ENCODE data around the gene RPS5. TPM values are rescaled to one million over a fixed set of nuclear protein-coding genes. Genes with fewer than 3 reads are reported as not detected.
"Not testable (repeated sequence)": the region's sequence is repeated elsewhere in the genome, so short reads cannot be mapped to it uniquely, and the experiment has no call there.

RPS5 gene
- total RNA-seq, 1 donor from 2014 or later, result 572 TPM

DNA sequence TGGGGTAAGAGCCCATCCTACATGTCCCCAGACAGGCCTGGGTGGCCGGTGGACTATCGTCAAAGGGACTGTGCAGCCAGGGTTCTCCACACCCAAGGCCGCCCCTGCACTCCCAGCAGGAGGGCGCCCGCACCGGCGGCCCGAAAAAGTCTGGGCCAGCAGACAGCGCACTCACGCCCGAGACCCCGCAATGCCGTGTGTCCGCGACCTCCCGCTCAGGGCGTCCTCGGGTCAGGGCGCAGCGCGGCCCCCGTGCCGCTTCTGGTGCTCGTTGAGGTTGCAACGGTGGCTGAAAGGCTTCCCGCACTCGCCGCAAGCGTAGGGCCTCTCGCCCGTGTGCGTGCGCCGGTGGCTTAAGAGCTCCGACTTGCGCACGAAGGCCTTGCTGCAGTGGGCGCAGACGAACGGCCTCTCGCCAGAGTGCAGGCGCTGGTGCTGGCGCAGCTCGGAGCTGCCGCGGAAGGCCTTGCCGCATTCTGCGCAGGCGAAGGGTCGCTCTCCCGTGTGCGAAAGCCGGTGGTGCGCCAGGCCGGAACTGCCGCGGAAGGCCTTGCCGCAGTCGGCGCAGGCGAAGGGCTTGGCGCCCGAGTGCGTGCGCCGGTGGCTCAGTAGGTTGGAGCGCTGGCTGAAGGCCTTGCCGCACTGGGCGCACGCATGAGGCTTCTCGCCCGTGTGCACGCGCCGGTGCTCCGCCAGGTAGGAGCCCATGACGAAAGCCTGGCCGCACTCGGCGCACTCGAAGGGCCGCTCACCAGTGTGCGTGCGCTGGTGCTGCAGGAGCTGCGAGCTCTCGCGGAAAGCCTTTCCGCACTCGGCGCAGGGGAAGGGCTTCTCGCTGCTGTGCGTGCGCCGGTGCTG is 30.9 kb upstream of the RPS5 start:
- ATAC-seq, result no peak
- intact Hi-C loops (cut with DNase I), result no loop called here
- DNase-seq (ENCODE audit: low spot score), result no peak

DNA sequence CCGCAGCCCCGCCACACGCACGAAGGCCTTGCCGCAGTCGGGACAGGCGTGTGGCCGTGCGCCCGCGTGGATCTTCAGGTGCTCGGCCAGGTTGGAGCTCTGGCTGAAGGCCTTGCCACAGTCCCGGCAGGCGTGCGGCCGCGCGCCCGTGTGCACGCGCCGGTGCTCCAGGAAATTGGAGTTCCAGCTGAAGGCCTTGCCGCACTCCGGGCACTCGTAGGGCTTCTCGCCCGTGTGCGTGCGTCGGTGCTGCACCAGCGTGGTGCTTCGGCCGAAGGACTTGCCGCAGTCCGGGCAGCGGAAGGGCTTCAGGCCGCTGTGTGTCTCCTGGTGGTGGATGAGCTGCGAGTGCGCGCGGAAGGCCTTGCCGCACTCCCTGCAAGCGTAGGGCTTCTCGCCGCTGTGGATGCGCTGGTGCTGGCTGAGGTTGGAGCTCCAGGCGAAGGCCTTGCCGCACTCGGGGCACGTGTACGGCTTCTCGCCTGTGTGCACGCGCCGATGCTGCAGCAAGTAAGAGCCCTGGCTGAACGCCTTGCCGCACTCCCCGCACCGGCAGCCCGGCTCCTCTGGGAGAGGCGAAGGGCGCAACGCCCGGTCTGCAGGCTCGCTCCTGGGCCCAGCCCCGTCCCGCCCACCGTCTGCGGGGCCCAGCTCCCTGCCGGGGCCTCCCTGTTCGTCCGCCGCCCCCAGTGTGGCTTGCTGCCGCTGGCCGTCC is 30.1 kb upstream of the RPS5 start:
- DNase-seq (ENCODE audit: low spot score) (no peak), ATAC-seq (no peak)
- intact Hi-C loops (cut with DNase I), result no loop called here

DNA sequence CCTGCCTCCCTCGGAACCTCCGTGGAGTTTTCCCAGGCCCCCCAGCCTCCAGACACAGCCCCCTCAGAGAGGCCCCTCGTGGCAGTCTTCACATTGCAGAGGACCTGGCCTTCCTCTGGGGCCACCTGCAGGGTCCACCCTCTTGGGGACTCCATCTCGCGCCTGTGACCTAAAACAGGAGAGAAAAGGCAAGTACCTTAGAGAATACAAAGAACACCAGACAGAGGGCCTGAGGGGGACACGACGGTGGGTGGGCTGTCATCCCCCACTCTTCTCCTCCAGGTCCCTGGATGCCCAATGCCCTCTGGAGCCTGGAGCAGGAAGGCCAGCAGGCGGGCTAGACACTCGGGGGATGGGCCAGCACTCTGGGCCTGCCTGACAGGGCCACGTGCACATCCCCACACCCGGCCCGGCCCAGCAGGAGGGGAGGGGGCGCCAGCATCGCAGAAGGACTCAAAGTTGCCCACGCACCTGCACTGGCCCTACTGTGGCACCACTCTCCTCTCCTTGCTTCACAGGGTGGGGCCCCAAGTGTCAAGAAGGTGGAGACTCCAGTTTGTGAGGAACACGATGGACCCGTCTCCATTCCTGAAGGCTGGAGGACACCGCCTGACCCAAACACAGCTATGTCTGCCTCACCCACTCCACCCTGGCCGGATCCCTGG is 29.5 kb upstream of the RPS5 start:
- intact Hi-C loops (cut with DNase I), result no loop called here
- ATAC-seq (no peak), DNase-seq (ENCODE audit: low spot score) (no peak)

DNA sequence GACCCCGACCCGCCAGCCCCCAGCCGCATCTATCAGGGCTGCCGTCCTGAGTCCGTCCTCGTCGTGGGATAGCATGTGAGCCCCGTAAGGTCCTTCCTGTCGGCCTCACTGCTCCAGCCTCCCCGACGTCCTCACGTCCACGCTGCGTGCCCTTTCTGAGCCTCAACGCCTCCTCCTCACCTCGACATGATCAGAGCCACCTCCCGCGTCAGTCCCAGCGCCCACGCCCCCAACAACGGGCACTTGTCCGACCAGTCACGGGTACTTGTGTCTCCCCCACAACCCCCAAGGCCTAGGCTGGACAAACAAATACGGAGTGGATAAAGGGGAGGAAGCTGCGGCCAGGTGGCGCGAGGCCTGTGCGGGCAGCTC is 25.2 kb upstream of the RPS5 start:
- ATAC-seq, result peak; percentile 13
- DNase-seq (ENCODE audit: low spot score), result peak; percentile 75
- intact Hi-C loops (cut with DNase I), result no loop called here

DNA sequence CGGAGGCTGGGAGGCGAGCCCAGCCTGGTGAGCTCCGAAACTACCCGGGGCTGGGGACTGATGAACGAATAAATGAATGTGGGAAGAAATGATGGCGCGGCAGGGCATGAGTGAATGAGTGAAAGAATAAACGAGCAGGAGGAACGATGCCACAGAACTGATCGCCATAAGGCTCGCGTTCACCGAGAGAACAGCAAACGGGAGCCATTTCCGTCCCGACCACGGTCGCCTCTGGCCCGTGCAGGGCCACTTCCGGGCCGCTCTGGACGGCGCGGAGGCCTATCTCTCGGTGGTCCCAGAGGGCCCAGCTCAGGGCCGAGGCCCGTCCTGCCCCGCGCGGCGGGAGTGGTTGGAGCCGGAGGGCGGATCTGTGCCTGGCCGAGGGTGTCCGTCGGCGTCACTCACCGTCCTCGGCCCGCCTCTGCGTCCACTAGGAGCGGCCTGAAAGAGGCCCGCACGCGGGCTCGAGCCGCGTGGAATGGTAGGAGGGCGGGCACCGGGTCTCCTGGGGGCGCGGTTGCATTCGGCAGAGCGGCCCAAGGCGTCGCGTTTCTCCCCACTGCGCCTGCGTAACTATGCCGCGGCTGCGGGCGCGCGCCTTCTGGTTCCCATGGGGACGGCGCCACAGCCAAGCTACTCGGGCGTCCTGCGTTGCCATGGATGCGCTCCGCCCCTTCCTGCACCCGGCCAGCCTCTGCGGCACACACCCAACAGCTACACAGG is 24.6 kb upstream of the RPS5 start, which contains the start of gene ZNF497:
ZNF497 (minus strand) TSS at position 480 of the 723 bp plus-strand sequence. CDS start 5,116 bp downstream, outside the sequence.
- peak; percentile 99 for DNase-seq (ENCODE audit: low spot score)
- intact Hi-C loops (cut with DNase I), result no loop called here
- peak; percentile 97 for ATAC-seq

DNA sequence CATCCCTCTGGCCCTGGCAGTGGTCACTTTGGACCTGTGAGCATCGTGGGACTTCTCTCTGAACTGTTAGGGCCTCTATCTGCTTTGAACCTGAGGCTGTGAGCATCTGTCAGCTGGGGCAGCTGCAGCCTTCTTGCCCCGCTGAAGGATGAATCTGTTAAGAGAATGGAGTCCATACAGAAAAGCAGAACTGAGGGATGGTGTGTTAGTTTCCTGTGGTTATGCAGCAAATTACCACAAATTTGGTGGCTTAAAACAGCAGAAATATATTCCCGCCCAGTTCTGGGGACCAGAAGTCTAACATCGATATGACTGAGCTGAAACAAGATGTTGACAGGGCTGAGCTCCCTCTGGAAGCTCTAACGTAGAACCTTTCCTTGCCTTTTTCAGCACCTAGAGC is 22.9 kb upstream of the RPS5 start:
- DNase-seq (ENCODE audit: low spot score) (no peak), ATAC-seq (no peak)
- intact Hi-C loops (cut with DNase I), result no loop called here

DNA sequence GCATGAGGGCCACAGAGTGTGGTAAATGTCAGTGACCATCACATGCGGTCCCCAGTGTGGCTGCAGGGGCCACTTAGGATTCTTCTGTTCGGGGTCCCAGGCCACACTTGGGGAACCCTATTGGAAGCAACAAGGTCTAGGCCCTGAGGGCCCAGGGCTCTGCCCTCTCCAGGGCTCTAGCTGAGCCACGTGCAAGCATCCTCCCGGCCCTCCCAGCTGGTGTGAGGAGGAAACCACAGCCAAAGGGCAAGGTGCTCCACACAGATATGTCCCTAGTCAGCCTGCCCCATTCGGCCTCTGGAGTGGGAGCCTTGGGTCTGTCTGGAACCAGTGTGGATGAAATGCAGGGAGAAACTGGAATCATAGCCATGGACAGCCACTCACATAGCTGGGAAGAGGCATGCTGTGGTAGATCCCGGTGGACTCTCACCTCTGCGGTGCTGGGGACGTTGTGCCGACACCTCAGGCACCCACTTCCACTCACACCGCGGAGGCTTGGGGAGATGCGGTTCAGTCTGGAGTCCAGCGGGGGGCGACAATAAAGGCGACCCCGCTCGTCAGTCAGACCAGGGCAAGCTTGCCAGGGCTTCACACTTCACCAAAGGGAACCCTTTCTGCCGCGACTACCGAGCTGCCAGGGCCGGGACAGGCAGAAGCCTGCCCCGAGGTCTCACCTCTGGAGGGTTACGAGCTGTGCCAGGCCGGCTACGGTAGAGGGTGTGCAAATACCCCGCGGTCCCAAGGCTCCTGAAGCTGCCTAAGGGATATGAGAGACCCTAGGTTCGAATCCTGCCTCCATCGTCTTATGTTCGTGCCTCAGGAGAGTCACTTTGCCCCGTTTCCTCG is 20.3 kb upstream of the RPS5 start:
- DNase-seq (ENCODE audit: low spot score) (no peak), ATAC-seq (no peak)
- intact Hi-C loops (cut with DNase I), result no loop called here

DNA sequence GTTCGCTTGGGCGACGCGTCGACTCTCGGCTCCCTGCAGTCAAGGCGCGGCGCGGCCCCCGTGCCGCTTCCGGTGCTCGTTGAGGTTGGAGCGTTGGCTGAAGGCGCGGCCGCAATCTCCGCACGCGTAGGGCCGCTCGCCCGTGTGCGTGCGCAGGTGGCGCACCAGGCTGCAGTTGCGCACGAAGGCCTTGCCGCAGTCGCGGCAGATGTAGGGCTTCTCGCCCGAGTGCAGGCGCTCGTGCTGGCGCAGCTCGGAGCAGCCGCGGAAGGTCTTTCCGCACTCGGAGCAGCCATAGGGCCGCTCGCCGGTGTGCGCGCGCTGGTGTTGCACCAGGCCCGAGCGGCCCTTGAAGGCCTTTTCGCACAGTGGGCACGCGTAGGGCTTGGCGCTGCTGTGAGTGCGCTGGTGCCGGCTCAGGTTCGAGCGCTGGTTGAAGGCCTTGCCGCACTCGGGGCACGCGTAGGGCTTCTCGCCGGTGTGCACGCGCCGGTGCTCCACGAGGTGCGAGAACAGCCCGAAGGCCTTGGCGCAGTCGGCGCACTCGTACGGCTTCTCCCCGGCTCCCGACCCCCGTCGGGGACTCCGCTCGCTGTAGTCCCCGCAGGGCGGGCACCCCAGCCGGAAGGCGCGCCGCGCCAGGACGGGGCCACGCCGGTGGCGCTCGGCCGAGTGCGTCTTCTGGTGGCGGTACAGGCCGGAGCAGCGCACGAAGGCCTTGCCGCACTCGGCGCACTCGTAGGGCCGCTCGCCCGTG is 19.2 kb upstream of the RPS5 start:
- DNase-seq (ENCODE audit: low spot score) (peak; percentile 49), ATAC-seq (no peak)
- intact Hi-C loops (cut with DNase I), result no loop called here

DNA sequence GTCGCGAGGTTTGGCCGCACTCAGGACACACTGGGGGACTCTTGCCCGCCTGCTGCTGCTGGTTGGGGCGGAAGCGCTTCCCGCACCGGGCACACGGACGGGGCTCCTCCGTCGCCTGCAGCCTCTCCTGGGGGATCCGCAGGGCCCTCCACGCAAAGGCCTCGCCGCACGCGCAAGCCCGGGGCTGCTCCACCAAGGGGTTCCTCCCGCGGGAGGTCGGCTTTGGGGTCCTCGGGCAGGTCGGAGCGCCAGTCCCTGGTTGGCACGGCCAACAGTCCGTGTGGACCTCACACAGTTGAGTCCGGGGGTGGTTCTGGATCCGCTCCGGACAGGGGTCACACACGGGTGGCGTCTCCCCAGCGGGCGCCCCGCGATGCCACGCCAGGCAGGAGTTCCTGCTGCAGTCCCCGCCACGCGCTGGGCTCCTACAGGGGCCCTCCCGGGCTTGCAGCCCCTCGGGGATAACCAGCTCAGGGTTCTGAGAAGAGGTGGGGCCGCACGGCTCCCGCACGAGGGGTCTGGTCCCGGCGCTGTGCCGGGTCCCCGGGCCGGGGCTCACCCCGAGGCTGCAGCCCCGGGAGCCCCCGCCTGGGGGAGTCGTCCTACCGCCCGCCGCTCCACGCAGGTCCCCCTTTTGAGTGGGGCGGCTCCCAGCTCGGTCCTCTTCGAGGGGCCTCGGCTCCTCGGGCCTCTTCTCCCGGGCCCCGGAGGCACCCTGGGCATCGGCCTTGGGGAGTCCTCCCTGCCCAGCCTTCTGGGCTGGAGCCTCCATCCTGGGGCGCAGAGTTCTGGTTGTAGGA is 18.3 kb upstream of the RPS5 start:
- intact Hi-C loops (cut with DNase I), result no loop called here
- DNase-seq (ENCODE audit: low spot score) (peak; percentile 57), ATAC-seq (no peak)

DNA sequence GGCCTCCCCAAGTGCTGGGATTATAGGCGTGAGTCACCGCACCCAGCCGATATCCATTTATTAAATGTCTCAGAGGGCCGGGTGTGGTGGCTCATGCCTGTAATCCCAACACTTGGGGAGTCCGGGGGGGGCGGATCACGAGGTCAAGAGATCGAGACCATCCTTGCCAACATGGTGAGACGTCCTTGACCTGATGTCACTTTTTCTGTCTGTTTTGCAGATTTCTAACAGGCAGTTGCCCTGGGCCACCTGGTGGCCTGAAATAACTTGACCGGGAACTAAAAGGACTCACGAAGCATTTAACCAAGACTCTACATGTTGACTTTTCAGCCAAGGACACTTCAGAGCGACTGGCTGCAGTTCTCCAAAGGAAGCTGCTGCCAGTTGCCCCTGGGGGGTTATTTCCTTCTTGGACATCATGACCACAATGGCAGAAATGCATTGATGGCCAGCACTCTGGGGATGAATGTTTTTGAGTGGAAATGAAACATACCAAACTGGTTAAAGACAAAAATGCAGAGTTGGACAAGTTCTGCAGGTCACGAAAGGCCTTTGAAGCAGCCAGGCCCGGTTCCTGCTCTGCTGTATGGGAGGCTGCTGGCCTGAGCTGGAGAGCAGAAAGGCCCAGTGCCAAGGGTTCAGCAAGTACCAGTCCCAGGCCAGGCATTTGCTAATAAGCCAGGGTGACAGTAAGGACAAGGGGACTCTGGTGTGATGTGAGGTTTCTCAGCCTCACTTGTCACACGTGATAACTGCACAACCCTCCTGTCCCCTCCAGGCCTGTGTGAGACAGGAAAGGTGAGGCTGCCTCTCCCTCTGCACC is 14.5 kb upstream of the RPS5 start:
- DNase-seq (ENCODE audit: low spot score) (no peak), ATAC-seq (no peak)
- intact Hi-C loops (cut with DNase I), result no loop called here

DNA sequence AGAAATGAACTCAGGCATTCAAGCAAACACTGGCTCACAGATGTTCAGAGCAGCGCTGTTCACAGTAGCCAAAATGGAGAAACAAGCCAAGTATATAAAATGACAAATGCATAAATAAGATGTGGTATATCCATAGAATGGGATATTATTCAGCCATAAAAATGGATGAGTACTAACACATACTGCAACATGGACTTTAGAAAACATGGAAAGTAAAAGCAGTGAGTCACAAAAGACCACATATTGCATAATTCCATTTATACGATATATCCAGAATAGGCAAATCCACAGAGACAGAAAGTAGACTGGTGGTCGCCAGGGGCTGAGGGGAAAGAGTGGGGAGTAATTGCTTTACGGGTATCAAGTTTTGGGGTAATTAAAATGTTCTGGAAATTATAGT is 12.9 kb upstream of the RPS5 start:
- DNase-seq (ENCODE audit: low spot score) (no peak), ATAC-seq (no peak)
- intact Hi-C loops (cut with DNase I), result no loop called here

DNA sequence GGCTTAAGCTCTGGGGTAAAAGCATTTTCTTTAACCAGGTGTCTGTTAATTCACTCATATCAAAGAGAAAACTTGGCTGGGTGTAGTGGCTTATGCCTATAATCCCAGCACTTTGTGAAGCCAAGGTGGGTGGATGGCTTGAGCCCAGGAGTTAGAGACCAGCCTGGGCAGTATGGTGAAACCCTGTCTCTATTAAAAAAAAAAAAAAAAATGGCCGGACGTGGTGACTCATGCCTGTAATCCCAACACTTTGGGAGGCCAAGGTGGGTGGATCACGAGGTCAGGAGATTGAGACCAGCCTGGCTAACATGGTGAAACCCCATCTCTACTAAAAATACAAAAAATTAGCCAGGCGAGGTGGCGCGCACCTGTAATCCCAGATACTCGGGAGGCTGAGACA is 10.3 kb upstream of the RPS5 start:
- ATAC-seq; intact Hi-C loops (cut with DNase I); DNase-seq (ENCODE audit: low spot score): not testable (repeated sequence)

DNA sequence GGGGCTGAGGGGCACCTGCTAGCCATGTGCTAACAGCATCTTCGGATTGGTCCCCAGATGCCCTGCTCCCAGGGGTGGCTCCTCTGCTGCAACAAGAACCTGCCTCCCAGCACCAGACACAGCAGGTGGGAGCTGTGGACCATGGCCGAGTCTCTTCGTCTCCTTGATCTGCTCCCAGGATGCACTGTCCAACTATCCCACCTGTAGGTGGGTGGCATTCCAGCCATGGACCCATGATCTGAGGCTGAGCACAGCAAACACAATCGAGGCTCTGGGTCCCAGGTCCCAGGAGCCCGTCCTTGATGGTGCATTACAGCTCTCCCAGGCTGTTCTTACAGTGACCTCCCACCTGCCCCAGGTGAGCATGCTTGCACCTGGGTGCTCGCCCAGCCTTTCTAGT is 7.8 kb upstream of the RPS5 start:
- DNase-seq (ENCODE audit: low spot score), result no peak
- no peak for ATAC-seq
- intact Hi-C loops (cut with DNase I), result no loop called here

DNA sequence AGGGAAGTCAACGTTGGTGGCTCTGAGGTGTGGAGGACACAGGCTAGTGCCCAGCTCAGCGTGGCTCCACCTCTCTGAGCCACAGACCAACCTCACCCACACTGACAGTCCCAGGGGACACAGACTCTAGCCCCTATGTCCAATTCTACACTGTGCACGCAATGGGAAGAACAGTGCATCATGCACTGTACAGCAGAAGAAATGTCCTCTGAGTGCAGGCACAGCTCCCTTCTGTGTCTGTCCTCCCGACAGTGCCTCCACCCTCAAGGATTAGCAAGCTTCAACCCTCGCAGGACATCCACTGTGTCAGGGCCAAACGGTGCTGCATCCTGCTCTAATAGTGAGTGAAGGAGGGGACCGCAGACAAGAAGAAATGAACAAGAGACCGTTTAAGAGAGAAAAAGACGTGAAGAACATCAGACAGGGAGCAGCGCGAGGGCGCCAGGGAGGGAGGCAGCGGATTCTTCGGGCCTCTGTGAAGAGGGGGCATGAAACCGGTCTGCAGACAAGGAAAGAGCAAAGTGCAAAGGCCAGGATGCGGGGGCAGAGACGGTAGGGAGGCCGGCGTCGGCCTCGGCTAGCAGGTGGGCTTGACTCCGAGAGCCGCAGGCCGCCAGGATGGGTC is 6.9 kb upstream of the RPS5 start:
- DNase-seq (ENCODE audit: low spot score) (no peak), ATAC-seq (no peak)
- intact Hi-C loops (cut with DNase I), result no loop called here

DNA sequence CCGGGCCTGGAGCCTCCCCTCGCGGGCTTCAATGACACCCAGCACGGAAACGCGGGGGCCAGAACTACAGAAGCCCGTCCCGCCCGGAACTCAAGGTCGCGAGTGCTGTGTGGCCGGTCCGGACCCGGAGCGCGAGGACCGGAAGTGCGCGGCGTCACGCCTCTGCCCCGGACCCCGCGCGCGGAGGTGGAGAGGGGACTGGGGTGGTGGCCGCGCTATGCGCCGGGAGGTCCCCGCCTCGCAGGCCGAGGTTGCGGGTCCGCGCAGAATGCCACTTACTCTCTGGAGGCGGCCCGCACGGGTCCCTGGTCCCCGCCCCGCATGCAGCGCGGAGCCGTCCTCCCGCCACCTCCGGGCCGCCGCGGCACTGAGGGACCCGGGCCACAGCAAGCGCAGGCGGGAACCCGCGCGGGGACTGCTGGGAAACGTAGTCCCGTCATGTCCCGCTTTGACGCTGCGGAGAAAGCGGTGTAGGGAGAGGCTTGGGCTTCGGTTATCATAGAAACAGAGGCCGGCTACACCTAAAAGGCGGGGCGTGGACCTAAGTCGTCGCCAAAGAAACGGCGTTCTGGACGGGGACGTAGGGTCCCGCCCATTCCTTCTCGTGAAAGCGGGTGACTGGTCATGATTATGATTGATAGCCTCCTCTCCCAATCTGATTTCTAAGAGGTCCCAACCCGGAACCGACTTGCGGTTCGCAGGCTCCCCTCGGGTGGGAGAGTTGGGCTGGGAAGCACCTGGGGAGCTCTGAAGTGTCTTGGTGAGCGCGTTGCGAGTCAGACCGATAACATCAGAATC is 6.2 kb upstream of the RPS5 start, which contains the start of gene ZNF837:
ZNF837 (minus strand) TSS at position 369 of the 798 bp plus-strand sequence. CDS start 11,698 bp downstream, outside the sequence.
- intact Hi-C loops (cut with DNase I), result no loop called here
- ATAC-seq, result peak; percentile 97
- peak; percentile 99 for DNase-seq (ENCODE audit: low spot score)
